Measurements from ENCODE around the gene CES2.

Gene CES2

GRCh38 chr16:66918803-66919568 is 16.3 kb upstream of the CES2 start, which contains the start of gene CDH16:
CDH16 (minus strand) TSS chr16:66918885; CDS start chr16:66918065, 820 bp downstream.
- DNase-seq (ENCODE audit: low read depth): no peak
- TF ChIP-seq, protein P1, sequence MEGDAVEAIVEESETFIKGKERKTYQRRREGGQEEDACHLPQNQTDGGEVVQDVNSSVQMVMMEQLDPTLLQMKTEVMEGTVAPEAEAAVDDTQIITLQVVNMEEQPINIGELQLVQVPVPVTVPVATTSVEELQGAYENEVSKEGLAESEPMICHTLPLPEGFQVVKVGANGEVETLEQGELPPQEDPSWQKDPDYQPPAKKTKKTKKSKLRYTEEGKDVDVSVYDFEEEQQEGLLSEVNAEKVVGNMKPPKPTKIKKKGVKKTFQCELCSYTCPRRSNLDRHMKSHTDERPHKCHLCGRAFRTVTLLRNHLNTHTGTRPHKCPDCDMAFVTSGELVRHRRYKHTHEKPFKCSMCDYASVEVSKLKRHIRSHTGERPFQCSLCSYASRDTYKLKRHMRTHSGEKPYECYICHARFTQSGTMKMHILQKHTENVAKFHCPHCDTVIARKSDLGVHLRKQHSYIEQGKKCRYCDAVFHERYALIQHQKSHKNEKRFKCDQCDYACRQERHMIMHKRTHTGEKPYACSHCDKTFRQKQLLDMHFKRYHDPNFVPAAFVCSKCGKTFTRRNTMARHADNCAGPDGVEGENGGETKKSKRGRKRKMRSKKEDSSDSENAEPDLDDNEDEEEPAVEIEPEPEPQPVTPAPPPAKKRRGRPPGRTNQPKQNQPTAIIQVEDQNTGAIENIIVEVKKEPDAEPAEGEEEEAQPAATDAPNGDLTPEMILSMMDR (IDR thresholded peaks at IDR 0.05; ENCODE audit: insufficient read depth, low read depth, low read length, missing control alignments): no peak
- no peak within 1 kb of the TSS for H3K4me3 ChIP-seq (ENCODE audit: low read depth, low read length)

GRCh38 chr16:66919569-66920298 is 15.6 kb upstream of the CES2 start:
- TF ChIP-seq, protein P1 (IDR thresholded peaks at IDR 0.05; ENCODE audit: insufficient read depth, low read depth, low read length, missing control alignments): no peak
- DNase-seq (ENCODE audit: low read depth): no peak
- no peak overlapping the region for H3K4me3 ChIP-seq (ENCODE audit: low read depth, low read length)

DNA sequence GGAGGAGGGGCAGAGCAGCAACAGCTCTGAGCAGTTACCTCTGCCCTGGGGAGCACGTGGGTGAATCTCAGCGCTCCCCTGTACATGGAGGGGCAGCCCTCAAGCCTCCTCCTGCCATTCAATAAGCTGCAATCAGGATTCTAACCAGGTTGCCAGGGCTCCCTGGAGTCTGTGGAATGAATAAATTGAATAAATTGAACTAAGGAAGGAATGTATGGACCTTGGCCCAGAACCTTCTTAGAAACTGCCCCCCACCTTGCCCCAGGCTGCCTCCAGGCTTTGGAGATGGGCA is 15.1 kb upstream of the CES2 start:
- DNase-seq (ENCODE audit: low read depth): no peak
- H3K4me3 ChIP-seq (ENCODE audit: low read depth, low read length): no peak overlapping the region
- TF ChIP-seq, protein P1 (IDR thresholded peaks at IDR 0.05; ENCODE audit: insufficient read depth, low read depth, low read length, missing control alignments): no peak

DNA sequence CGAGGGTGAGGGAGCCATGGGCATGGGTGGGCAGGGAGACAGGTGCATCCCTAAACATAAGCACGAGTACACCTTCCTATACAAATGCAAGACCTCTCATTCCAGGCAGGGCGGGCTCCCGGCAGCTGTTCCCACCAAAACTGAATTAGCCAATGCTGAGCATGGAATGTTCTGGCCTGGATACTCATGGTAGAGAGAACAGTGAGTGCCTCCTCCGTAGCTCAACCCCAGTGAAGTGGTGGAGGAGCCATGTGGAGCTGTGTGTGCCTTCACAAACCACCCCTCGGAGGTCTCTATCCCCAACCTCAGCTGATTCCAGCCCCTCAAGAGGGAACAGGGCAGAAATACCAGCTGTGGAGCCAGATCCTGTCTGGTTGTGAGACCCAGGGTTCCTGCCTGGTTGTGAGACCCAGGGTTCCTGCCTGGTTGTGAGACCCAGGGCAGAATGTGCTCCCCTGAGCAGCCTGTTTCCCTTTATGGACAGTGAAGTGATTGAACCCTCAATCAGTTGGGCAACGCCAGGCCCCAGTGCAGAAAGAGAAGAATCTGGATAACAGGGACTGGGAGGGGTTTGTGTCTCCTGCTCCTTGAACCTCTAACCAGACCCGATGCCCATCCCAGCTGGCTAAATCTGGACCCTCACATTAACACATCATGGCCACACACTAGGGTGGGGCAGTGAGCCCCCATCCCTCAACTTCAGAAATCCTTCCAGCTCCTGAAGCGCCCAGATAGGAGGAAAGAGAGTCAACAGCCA is 14.2 kb upstream of the CES2 start:
- DNase-seq (ENCODE audit: low read depth): no peak
- TF ChIP-seq, protein P1 (IDR thresholded peaks at IDR 0.05; ENCODE audit: insufficient read depth, low read depth, low read length, missing control alignments): no peak

GRCh38 chr16:66921729-66922450 is 13.4 kb upstream of the CES2 start:
- TF ChIP-seq, protein P1 (IDR thresholded peaks at IDR 0.05; ENCODE audit: insufficient read depth, low read depth, low read length, missing control alignments): no peak
- H3K4me3 ChIP-seq (ENCODE audit: low read depth, low read length): no peak overlapping the region
- DNase-seq (ENCODE audit: low read depth): no peak

More for the DNA sequence above, 14.2 kb upstream of the CES2 start:
- no peak overlapping the region for H3K4me3 ChIP-seq (ENCODE audit: low read depth, low read length)

GRCh38 chr16:66923247-66923731 is 12.0 kb upstream of the CES2 start:
- no peak overlapping the region for H3K4me3 ChIP-seq (ENCODE audit: low read depth, low read length)
- TF ChIP-seq, protein P1 (IDR thresholded peaks at IDR 0.05; ENCODE audit: insufficient read depth, low read depth, low read length, missing control alignments): no peak
- DNase-seq (ENCODE audit: low read depth): no peak
